ENCODE data around the gene PLXNA4.

Gene PLXNA4

GRCh38 chr7:132562690-132563089 is 13.6 kb downstream of the PLXNA4 start:
- H3K4me3 Mint-ChIP-seq, result no peak overlapping the region
- peaks cover 17% of the 10 kb centered on the region for H3K27me3 Mint-ChIP-seq
- H3K27ac Mint-ChIP-seq, result no peak overlapping the region

GRCh38 chr7:132561763-132562162 is 14.5 kb downstream of the PLXNA4 start:
- Mint-ChIP-seq H3K4me1 (no peaks in the 10 kb centered on the region), H3K27me3 (peaks cover 17% of the 10 kb centered on the region), H3K27ac (no peak overlapping the region), H3K36me3 (peaks cover 5% of the 10 kb centered on the region), H3K9me3 (peaks cover 3% of the 10 kb centered on the region), H3K4me3 (no peak overlapping the region)
- ATAC-seq (ENCODE audit: low read depth) (no peak), DNase-seq (ENCODE audit: low spot score in 2 of 2) (no peak)

More at GRCh38 chr7:132562690-132563089, 13.6 kb downstream of the PLXNA4 start:
- ATAC-seq (ENCODE audit: low read depth), result no peak
- Mint-ChIP-seq H3K9me3 (peaks cover 3% of the 10 kb centered on the region), H3K36me3 (peaks cover 5% of the 10 kb centered on the region), H3K4me1 (no peaks in the 10 kb centered on the region)
- DNase-seq (ENCODE audit: low spot score in 2 of 2), result no peak

- Mint-ChIP-seq H3K4me3 (no peak overlapping the region), H3K27me3 (peaks cover 15% of the 10 kb centered on the region), H3K36me3 (peaks cover 5% of the 10 kb centered on the region), H3K9me3 (peaks cover 3% of the 10 kb centered on the region), H3K27ac (no peak overlapping the region), H3K4me1 (no peaks in the 10 kb centered on the region)
- DNase-seq (ENCODE audit: low spot score in 2 of 2) (no peak), ATAC-seq (ENCODE audit: low read depth) (peak; percentile 32)
Measured at GRCh38 chr7:132560825-132561529, 15.3 kb downstream of the PLXNA4 start.

- no peak for ATAC-seq (ENCODE audit: low read depth)
- no peak overlapping the region for H3K4me3 Mint-ChIP-seq
- H3K9me3 Mint-ChIP-seq, result peaks cover 3% of the 10 kb centered on the region
- peaks cover 5% of the 10 kb centered on the region for H3K36me3 Mint-ChIP-seq
- H3K4me1 Mint-ChIP-seq, result no peaks in the 10 kb centered on the region
- peaks cover 15% of the 10 kb centered on the region for H3K27me3 Mint-ChIP-seq
- no peak overlapping the region for H3K27ac Mint-ChIP-seq
- no peak for DNase-seq (ENCODE audit: low spot score in 2 of 2)
Measured at GRCh38 chr7:132560105-132560504, 16.2 kb downstream of the PLXNA4 start.

GRCh38 chr7:132558815-132559214 is 17.5 kb downstream of the PLXNA4 start:
- ATAC-seq (ENCODE audit: low read depth), result no peak
- peaks cover 2% of the 10 kb centered on the region for H3K36me3 Mint-ChIP-seq
- H3K4me3 Mint-ChIP-seq, result no peak overlapping the region
- H3K27me3 Mint-ChIP-seq, result peaks cover 5% of the 10 kb centered on the region
- H3K4me1 Mint-ChIP-seq, result no peaks in the 10 kb centered on the region
- no peak overlapping the region for H3K27ac Mint-ChIP-seq
- H3K9me3 Mint-ChIP-seq, result no peaks in the 10 kb centered on the region
- no peak for DNase-seq (ENCODE audit: low spot score in 2 of 2)

- Mint-ChIP-seq H3K4me1 (no peaks in the 10 kb centered on the region), H3K27ac (no peak overlapping the region), H3K9me3 (peaks cover 4% of the 10 kb centered on the region), H3K4me3 (no peak overlapping the region), H3K36me3 (peaks cover 2% of the 10 kb centered on the region), H3K27me3 (peaks cover 5% of the 10 kb centered on the region)
- ATAC-seq (ENCODE audit: low read depth) (no peak), DNase-seq (ENCODE audit: low spot score in 2 of 2) (no peak)
Measured at GRCh38 chr7:132557489-132558044, 18.7 kb downstream of the PLXNA4 start.

- Mint-ChIP-seq H3K4me1 (no peaks in the 10 kb centered on the region), H3K27ac (no peak overlapping the region), H3K27me3 (peaks cover 9% of the 10 kb centered on the region), H3K9me3 (peaks cover 8% of the 10 kb centered on the region), H3K36me3 (no peaks in the 10 kb centered on the region), H3K4me3 (no peak overlapping the region)
- DNase-seq (ENCODE audit: low spot score in 2 of 2), result no peak
- no peak for ATAC-seq (ENCODE audit: low read depth)
Measured at GRCh38 chr7:132554446-132554845, 21.8 kb downstream of the PLXNA4 start.

GRCh38 chr7:132553031-132553430 is 23.2 kb downstream of the PLXNA4 start:
- Mint-ChIP-seq H3K9me3 (peaks cover 8% of the 10 kb centered on the region), H3K27ac (no peak overlapping the region), H3K4me1 (no peaks in the 10 kb centered on the region), H3K27me3 (peaks cover 9% of the 10 kb centered on the region), H3K4me3 (no peak overlapping the region), H3K36me3 (no peaks in the 10 kb centered on the region)
- DNase-seq (ENCODE audit: low spot score in 2 of 2) (no peak), ATAC-seq (ENCODE audit: low read depth) (no peak)

- DNase-seq (ENCODE audit: low spot score in 2 of 2), result no peak
- peaks cover 9% of the 10 kb centered on the region for H3K27me3 Mint-ChIP-seq
- peaks cover 8% of the 10 kb centered on the region for H3K9me3 Mint-ChIP-seq
- no peak overlapping the region for H3K27ac Mint-ChIP-seq
- no peak overlapping the region for H3K4me3 Mint-ChIP-seq
- ATAC-seq (ENCODE audit: low read depth), result no peak
- no peaks in the 10 kb centered on the region for H3K4me1 Mint-ChIP-seq
- no peaks in the 10 kb centered on the region for H3K36me3 Mint-ChIP-seq
Measured at GRCh38 chr7:132551886-132552285, 24.4 kb downstream of the PLXNA4 start.

- ATAC-seq (ENCODE audit: low read depth), result no peak
- Mint-ChIP-seq H3K9me3 (peaks cover 8% of the 10 kb centered on the region), H3K27me3 (peaks cover 9% of the 10 kb centered on the region), H3K27ac (no peak overlapping the region), H3K36me3 (no peaks in the 10 kb centered on the region), H3K4me3 (no peak overlapping the region), H3K4me1 (no peaks in the 10 kb centered on the region)
- DNase-seq (ENCODE audit: low spot score in 2 of 2), result no peak
Measured at GRCh38 chr7:132551439-132551838, 24.8 kb downstream of the PLXNA4 start.

GRCh38 chr7:132548489-132549078 is 27.7 kb downstream of the PLXNA4 start:
- no peak for ATAC-seq (ENCODE audit: low read depth)
- Mint-ChIP-seq H3K9me3 (peaks cover 9% of the 10 kb centered on the region), H3K27me3 (peaks cover 13% of the 10 kb centered on the region), H3K4me1 (no peaks in the 10 kb centered on the region), H3K4me3 (no peak overlapping the region), H3K27ac (no peak overlapping the region), H3K36me3 (no peaks in the 10 kb centered on the region)
- DNase-seq (ENCODE audit: low spot score in 2 of 2), result no peak

GRCh38 chr7:132547821-132548220 is 28.4 kb downstream of the PLXNA4 start:
- H3K4me1 Mint-ChIP-seq, result no peaks in the 10 kb centered on the region
- DNase-seq (ENCODE audit: low spot score in 2 of 2), result no peak
- no peaks in the 10 kb centered on the region for H3K36me3 Mint-ChIP-seq
- no peak for ATAC-seq (ENCODE audit: low read depth)
- H3K27me3 Mint-ChIP-seq, result peaks cover 13% of the 10 kb centered on the region
- peaks cover 9% of the 10 kb centered on the region for H3K9me3 Mint-ChIP-seq
- H3K27ac Mint-ChIP-seq, result no peak overlapping the region
- no peak overlapping the region for H3K4me3 Mint-ChIP-seq

- no peak for DNase-seq (ENCODE audit: low spot score in 2 of 2)
- Mint-ChIP-seq H3K9me3 (peaks cover 9% of the 10 kb centered on the region), H3K36me3 (no peaks in the 10 kb centered on the region)
Measured at GRCh38 chr7:132546366-132547127, 29.7 kb downstream of the PLXNA4 start.

GRCh38 chr7:132545756-132546155 is 30.5 kb downstream of the PLXNA4 start:
- H3K9me3 Mint-ChIP-seq, result peaks cover 6% of the 10 kb centered on the region
- peaks cover 7% of the 10 kb centered on the region for H3K27me3 Mint-ChIP-seq
- no peak for DNase-seq (ENCODE audit: low spot score in 2 of 2)
- no peak for ATAC-seq (ENCODE audit: low read depth)
- no peak overlapping the region for H3K4me3 Mint-ChIP-seq
- no peaks in the 10 kb centered on the region for H3K4me1 Mint-ChIP-seq
- no peak overlapping the region for H3K27ac Mint-ChIP-seq
- no peaks in the 10 kb centered on the region for H3K36me3 Mint-ChIP-seq

More at GRCh38 chr7:132546366-132547127, 29.7 kb downstream of the PLXNA4 start:
- H3K4me1 Mint-ChIP-seq, result no peaks in the 10 kb centered on the region
- no peak for ATAC-seq (ENCODE audit: low read depth)
- peaks cover 10% of the 10 kb centered on the region for H3K27me3 Mint-ChIP-seq
- no peak overlapping the region for H3K4me3 Mint-ChIP-seq
- H3K27ac Mint-ChIP-seq, result no peak overlapping the region
